Measurements from ENCODE around the gene EVC2. TPM values are rescaled to one million over a fixed set of nuclear protein-coding genes. Genes with fewer than 3 reads are reported as not detected.

The EVC2 gene
- total RNA-seq, 1 donor from 2014 or later = 1.1 TPM

GRCh38 chr4:5721923-5722322 is 13.6 kb upstream of the EVC2 start:
- H3K4me3 Mint-ChIP-seq = no peak overlapping the region
- POLR2A ChIA-PET = no interaction called here
- DNase-seq (no peak), ATAC-seq (ENCODE audit: low read depth) (no peak)
- H3K4me1 Mint-ChIP-seq = no peaks in the 10 kb centered on the region
- H3K27me3 Mint-ChIP-seq = peaks cover 3% of the 10 kb centered on the region
- H3K36me3 Mint-ChIP-seq (ENCODE audit: low read depth) = no peaks in the 10 kb centered on the region
- CTCF ChIA-PET = no interaction called here
- no peak for TF ChIP-seq CTCF (IDR thresholded peaks at IDR 0.05)
- no peak overlapping the region for H3K27ac Mint-ChIP-seq
- peaks cover 3% of the 10 kb centered on the region for H3K9me3 Mint-ChIP-seq
- intact Hi-C loops (cut with micrococcal nuclease) = no loop called here

GRCh38 chr4:5720980-5721379 is 12.6 kb upstream of the EVC2 start:
- no peak for DNase-seq
- no peaks in the 10 kb centered on the region for H3K36me3 Mint-ChIP-seq (ENCODE audit: low read depth)
- ATAC-seq (ENCODE audit: low read depth) = no peak
- peaks cover 3% of the 10 kb centered on the region for H3K9me3 Mint-ChIP-seq
- no peaks in the 10 kb centered on the region for H3K4me1 Mint-ChIP-seq
- no peak overlapping the region for H3K4me3 Mint-ChIP-seq
- peaks cover 3% of the 10 kb centered on the region for H3K27me3 Mint-ChIP-seq
- TF ChIP-seq CTCF (IDR thresholded peaks at IDR 0.05) = no peak
- ChIA-PET POLR2A (no interaction called here), CTCF (no interaction called here)
- intact Hi-C loops (cut with micrococcal nuclease) = no loop called here
- H3K27ac Mint-ChIP-seq = no peak overlapping the region

GRCh38 chr4:5720157-5720850 is 11.9 kb upstream of the EVC2 start:
- no peak for ATAC-seq (ENCODE audit: low read depth)
- H3K4me3 Mint-ChIP-seq = no peak overlapping the region
- peaks cover 3% of the 10 kb centered on the region for H3K27me3 Mint-ChIP-seq
- ChIA-PET CTCF (no interaction called here), POLR2A (no interaction called here)
- H3K4me1 Mint-ChIP-seq = no peaks in the 10 kb centered on the region
- peaks cover 4% of the 10 kb centered on the region for H3K9me3 Mint-ChIP-seq
- TF ChIP-seq CTCF (IDR thresholded peaks at IDR 0.05) = no peak
- no peaks in the 10 kb centered on the region for H3K36me3 Mint-ChIP-seq (ENCODE audit: low read depth)
- H3K27ac Mint-ChIP-seq = no peak overlapping the region
- intact Hi-C loops (cut with micrococcal nuclease) = no loop called here
- no peak for DNase-seq

- H3K4me3 Mint-ChIP-seq = no peak overlapping the region
- intact Hi-C loops (cut with micrococcal nuclease) = no loop called here
- ATAC-seq (ENCODE audit: low read depth) = no peak
- DNase-seq = no peak
- no peak overlapping the region for H3K27ac Mint-ChIP-seq
- ChIA-PET CTCF (no interaction called here), POLR2A (no interaction called here)
- H3K27me3 Mint-ChIP-seq = peaks cover 3% of the 10 kb centered on the region
- no peaks in the 10 kb centered on the region for H3K36me3 Mint-ChIP-seq (ENCODE audit: low read depth)
- peaks cover 8% of the 10 kb centered on the region for H3K9me3 Mint-ChIP-seq
- no peak for TF ChIP-seq CTCF (IDR thresholded peaks at IDR 0.05)
- H3K4me1 Mint-ChIP-seq = no peaks in the 10 kb centered on the region
These were observed 11.1 kb upstream of the EVC2 start for GRCh38 chr4:5719350-5720055.

- POLR2A ChIA-PET = no interaction called here
These were observed 10.1 kb upstream of the EVC2 start for GRCh38 chr4:5718411-5718810.

More at GRCh38 chr4:5718411-5718810, 10.1 kb upstream of the EVC2 start:
- peaks cover 3% of the 10 kb centered on the region for H3K27me3 Mint-ChIP-seq
- H3K36me3 Mint-ChIP-seq (ENCODE audit: low read depth) = no peaks in the 10 kb centered on the region
- intact Hi-C loops (cut with micrococcal nuclease) = no loop called here
- DNase-seq = no peak
- no peak overlapping the region for H3K27ac Mint-ChIP-seq
- H3K4me3 Mint-ChIP-seq = no peak overlapping the region
- H3K9me3 Mint-ChIP-seq = peaks cover 12% of the 10 kb centered on the region
- CTCF ChIA-PET = no interaction called here
- ATAC-seq (ENCODE audit: low read depth) = no peak
- no peaks in the 10 kb centered on the region for H3K4me1 Mint-ChIP-seq
- no peak for TF ChIP-seq CTCF (IDR thresholded peaks at IDR 0.05)

Measured in activated B cell treated with CpG ODN at 0.5 μM for 24 hours (primary cell).